ENCODE measurements around the gene CRADD. TPM values are rescaled to one million over a fixed set of nuclear protein-coding genes. Genes with fewer than 3 reads are reported as not detected.

The CRADD gene
- polyA plus RNA-seq, 1 of the 3 experiments (the other 2 are of a cell fraction), result 13.6 TPM

GRCh38 chr12:93819050-93819491, 141.9 kb downstream of the CRADD start:
- TF ChIP-seq RFX5 (IDR thresholded peaks at IDR 0.05; ENCODE audit: low read length) (no peak), TEAD4 (IDR thresholded peaks at IDR 0.05; ENCODE audit: borderline replicate concordance, insufficient read depth) (no peak), SIN3A (IDR thresholded peaks at IDR 0.05; ENCODE audit: borderline replicate concordance, low read depth, low read length) (no peak), JUND (IDR thresholded peaks at IDR 0.05) (no peak), GABPA (IDR thresholded peaks at IDR 0.05; ENCODE audit: low read depth) (no peak), RAD21 (IDR thresholded peaks at IDR 0.05; ENCODE audit: low read length) (no peak), ELF1 (IDR thresholded peaks at IDR 0.05) (no peak), FOXJ3 (CRISPR knock-in tag; IDR thresholded peaks at IDR 0.05) (no peak), RCOR1 (IDR thresholded peaks at IDR 0.05; ENCODE audit: low read length) (no peak), FOXM1 (IDR thresholded peaks at IDR 0.05; ENCODE audit: low read depth) (no peak), GATA2 (CRISPR knock-in tag; IDR thresholded peaks at IDR 0.05) (no peak), MAX (IDR thresholded peaks at IDR 0.05; ENCODE audit: low read depth) (no peak)
- TF ChIP-seq, protein P1, sequence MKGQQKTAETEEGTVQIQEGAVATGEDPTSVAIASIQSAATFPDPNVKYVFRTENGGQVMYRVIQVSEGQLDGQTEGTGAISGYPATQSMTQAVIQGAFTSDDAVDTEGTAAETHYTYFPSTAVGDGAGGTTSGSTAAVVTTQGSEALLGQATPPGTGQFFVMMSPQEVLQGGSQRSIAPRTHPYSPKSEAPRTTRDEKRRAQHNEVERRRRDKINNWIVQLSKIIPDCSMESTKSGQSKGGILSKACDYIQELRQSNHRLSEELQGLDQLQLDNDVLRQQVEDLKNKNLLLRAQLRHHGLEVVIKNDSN (IDR thresholded peaks at IDR 0.05; ENCODE audit: borderline replicate concordance, low read depth), result no peak
- H2AFZ ChIP-seq (ENCODE audit: low read depth), result no peak overlapping the region

GRCh38 chr12:93823616-93824391, 146.6 kb downstream of the CRADD start:
- H3K4me1 ChIP-seq (ENCODE audit: control insufficient read depth in 1 of 2, insufficient read depth in 2 of 2, low read depth in 1 of 2, low read length in 1 of 2), result peaks cover 0 to 11% of the 10 kb centered on the region in 2 experiments; a peak in 2 of 4 replicates
- no peaks in the 10 kb centered on the region for H3K27me3 ChIP-seq (ENCODE audit: insufficient read depth)
- H3F3A ChIP-seq (replicated peaks; ENCODE audit: insufficient read depth), result no peaks in the 10 kb centered on the region
- DNase-seq, result no peak
- no peak overlapping the region for H2AFZ ChIP-seq (ENCODE audit: low read depth)
- no peaks in the 10 kb centered on the region for H3K9me3 ChIP-seq
- H3K27ac ChIP-seq (ENCODE audit: low read depth in 2 of 2, low read length in 1 of 2), result no peak overlapping the region
- CTCF ChIA-PET, result interaction anchor here (0.5 to 2.0 kb wide), 4 partner anchors 18 to 278 kb away, joined by 3 to 6 read pairs (median 4); no protein-coding TSS in a partner anchor
- no peak overlapping the region for H3K9ac ChIP-seq
- no peak overlapping the region for H3K4me3 ChIP-seq (ENCODE audit: low read depth in 2 of 2, low read length in 1 of 2)
- H3K9me2 ChIP-seq, result no peaks in the 10 kb centered on the region
- no peaks in the 10 kb centered on the region for H3K36me3 ChIP-seq (replicated peaks in 1 of 2; ENCODE audit: control insufficient read depth in 1 of 2, insufficient read depth in 2 of 2, low read length in 1 of 2)
- no peak overlapping the region for H3K4me2 ChIP-seq
- no peaks in the 10 kb centered on the region for H4K20me1 ChIP-seq (ENCODE audit: insufficient read depth)
- WGBS (ENCODE audit: low lambda C conversion rate), result 95% methylated on average over 8 of the region's 8 CpGs
- POLR2A ChIA-PET, result interaction anchor here (0.6 kb wide), 1 partner anchor 41 kb away, joined by 3 read pairs; no protein-coding TSS in a partner anchor
- H3K79me2 ChIP-seq (ENCODE audit: insufficient read depth), result no peaks in the 10 kb centered on the region
- TF ChIP-seq SMC3 (IDR thresholded peaks at IDR 0.05; ENCODE audit: low read depth, low read length) (no peak), POLR2AphosphoS5 (IDR thresholded peaks at IDR 0.05; ENCODE audit: low read depth, low read length) (no peak), GABPA (IDR thresholded peaks at IDR 0.05; ENCODE audit: low read depth) (no peak), JUND (IDR thresholded peaks at IDR 0.05) (no peak), PBX3 (IDR thresholded peaks at IDR 0.05) (no peak), MEF2A (IDR thresholded peaks at IDR 0.05; ENCODE audit: borderline replicate concordance, low read depth) (no peak), GATA2 (CRISPR knock-in tag; IDR thresholded peaks at IDR 0.05) (no peak), EZH2phosphoT487 (IDR thresholded peaks at IDR 0.05; ENCODE audit: borderline replicate concordance, low read depth) (no peak), MXI1 (IDR thresholded peaks at IDR 0.05; ENCODE audit: low read depth, low read length) (no peak)
- TF ChIP-seq, protein P2, sequence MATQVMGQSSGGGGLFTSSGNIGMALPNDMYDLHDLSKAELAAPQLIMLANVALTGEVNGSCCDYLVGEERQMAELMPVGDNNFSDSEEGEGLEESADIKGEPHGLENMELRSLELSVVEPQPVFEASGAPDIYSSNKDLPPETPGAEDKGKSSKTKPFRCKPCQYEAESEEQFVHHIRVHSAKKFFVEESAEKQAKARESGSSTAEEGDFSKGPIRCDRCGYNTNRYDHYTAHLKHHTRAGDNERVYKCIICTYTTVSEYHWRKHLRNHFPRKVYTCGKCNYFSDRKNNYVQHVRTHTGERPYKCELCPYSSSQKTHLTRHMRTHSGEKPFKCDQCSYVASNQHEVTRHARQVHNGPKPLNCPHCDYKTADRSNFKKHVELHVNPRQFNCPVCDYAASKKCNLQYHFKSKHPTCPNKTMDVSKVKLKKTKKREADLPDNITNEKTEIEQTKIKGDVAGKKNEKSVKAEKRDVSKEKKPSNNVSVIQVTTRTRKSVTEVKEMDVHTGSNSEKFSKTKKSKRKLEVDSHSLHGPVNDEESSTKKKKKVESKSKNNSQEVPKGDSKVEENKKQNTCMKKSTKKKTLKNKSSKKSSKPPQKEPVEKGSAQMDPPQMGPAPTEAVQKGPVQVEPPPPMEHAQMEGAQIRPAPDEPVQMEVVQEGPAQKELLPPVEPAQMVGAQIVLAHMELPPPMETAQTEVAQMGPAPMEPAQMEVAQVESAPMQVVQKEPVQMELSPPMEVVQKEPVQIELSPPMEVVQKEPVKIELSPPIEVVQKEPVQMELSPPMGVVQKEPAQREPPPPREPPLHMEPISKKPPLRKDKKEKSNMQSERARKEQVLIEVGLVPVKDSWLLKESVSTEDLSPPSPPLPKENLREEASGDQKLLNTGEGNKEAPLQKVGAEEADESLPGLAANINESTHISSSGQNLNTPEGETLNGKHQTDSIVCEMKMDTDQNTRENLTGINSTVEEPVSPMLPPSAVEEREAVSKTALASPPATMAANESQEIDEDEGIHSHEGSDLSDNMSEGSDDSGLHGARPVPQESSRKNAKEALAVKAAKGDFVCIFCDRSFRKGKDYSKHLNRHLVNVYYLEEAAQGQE (IDR thresholded peaks at IDR 0.05; ENCODE audit: low read depth, low read length), result no peak
- TF ChIP-seq, protein P3, sequence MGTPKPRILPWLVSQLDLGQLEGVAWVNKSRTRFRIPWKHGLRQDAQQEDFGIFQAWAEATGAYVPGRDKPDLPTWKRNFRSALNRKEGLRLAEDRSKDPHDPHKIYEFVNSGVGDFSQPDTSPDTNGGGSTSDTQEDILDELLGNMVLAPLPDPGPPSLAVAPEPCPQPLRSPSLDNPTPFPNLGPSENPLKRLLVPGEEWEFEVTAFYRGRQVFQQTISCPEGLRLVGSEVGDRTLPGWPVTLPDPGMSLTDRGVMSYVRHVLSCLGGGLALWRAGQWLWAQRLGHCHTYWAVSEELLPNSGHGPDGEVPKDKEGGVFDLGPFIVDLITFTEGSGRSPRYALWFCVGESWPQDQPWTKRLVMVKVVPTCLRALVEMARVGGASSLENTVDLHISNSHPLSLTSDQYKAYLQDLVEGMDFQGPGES (IDR thresholded peaks at IDR 0.05; ENCODE audit: low read depth, low read length), result no peak

More at GRCh38 chr12:93819050-93819491, 141.9 kb downstream of the CRADD start:
- ChIA-PET POLR2A (no interaction called here), CTCF (interaction anchor here (0.6 to 1.5 kb wide), 3 partner anchors 13 to 788 kb away, joined by 3 to 4 read pairs (median 3); no protein-coding TSS in a partner anchor)
- Histone ChIP-seq H3K4me2 (no peak overlapping the region), H4K20me1 (ENCODE audit: insufficient read depth) (no peaks in the 10 kb centered on the region), H3K9ac (no peak overlapping the region), H3K4me1 (ENCODE audit: control insufficient read depth in 1 of 2, insufficient read depth in 2 of 2, low read depth in 1 of 2, low read length in 1 of 2) (peaks cover 0 to 10% of the 10 kb centered on the region in 2 experiments; a peak in 1 of 4 replicates), H3K9me2 (no peaks in the 10 kb centered on the region), H3K27me3 (ENCODE audit: insufficient read depth) (no peaks in the 10 kb centered on the region), H3K4me3 (ENCODE audit: low read depth in 2 of 2, low read length in 1 of 2) (no peak overlapping the region), H3F3A (replicated peaks; ENCODE audit: insufficient read depth) (no peaks in the 10 kb centered on the region), H3K9me3 (no peaks in the 10 kb centered on the region), H3K27ac (ENCODE audit: low read depth in 2 of 2, low read length in 1 of 2) (no peak overlapping the region), H3K79me2 (ENCODE audit: insufficient read depth) (no peaks in the 10 kb centered on the region), H3K36me3 (replicated peaks in 1 of 2; ENCODE audit: control insufficient read depth in 1 of 2, insufficient read depth in 2 of 2, low read length in 1 of 2) (no peaks in the 10 kb centered on the region)
- 88% methylated on average over 4 of the region's 4 CpGs for WGBS (ENCODE audit: low lambda C conversion rate)
- DNase-seq, result no peak
